Cardiac muscle cell (in vitro differentiated cells and primary cell): ENCODE data around the gene PCDH9. TPM values are rescaled to one million over a fixed set of nuclear protein-coding genes. Genes with fewer than 3 reads are reported as not detected.

Source experiments
- DNase-seq, 2 donors: peaks; one replicate each; pipeline versions ENCODE4 v3.0.0 to v3.0.0-alpha.2; 2010 to 2017; ENCODE audit warnings: low read depth in 1 of 2, low spot score in 1 of 2
- H3K27ac ChIP-seq: fragments of 200-600 bp; sonication (generic); 2 replicates; pipeline ENCODE4 v1.5.1; 2016
- H3K27me3 ChIP-seq: fragments of 200-600 bp; sonication (generic); 2 replicates; pipeline ENCODE4 v1.6.0; 2016; ENCODE audit warnings: control low read depth
- H3K36me3 ChIP-seq: fragments of 200-600 bp; sonication (generic); 2 replicates; pipeline ENCODE4 v1.5.1; 2016; ENCODE audit warnings: control low read depth
- H3K4me1 ChIP-seq: fragments of 200-600 bp; sonication (generic); 2 replicates; pipeline ENCODE4 v1.8.1; 2017; ENCODE audit warnings: low read depth, mild to moderate bottlenecking, mixed run types
- H3K4me3 ChIP-seq: fragments of 200-600 bp; sonication (generic); 2 replicates; pipeline ENCODE4 v1.5.1; 2016; ENCODE audit warnings: mild to moderate bottlenecking
- H3K9me3 ChIP-seq: fragments of 200-600 bp; sonication (generic); 2 replicates; pipeline ENCODE4 v1.5.1; 2017; ENCODE audit warnings: low read depth, mild to moderate bottlenecking, control low read depth
- CTCF ChIP-seq: IDR thresholded peaks from 2 replicates; pipeline ENCODE4 v1.5.1; 2012; ENCODE audit warnings: low read depth, mild to moderate bottlenecking, low read length
- polyA plus RNA-seq: library from polyadenylated mRNA; unstranded; fragments of >200 nt; fragmentation: Nextera tagmentation; extraction: Ambion mirVana; gene quantifications from 2 replicates; pipeline ENCODE4 v1.2.1, GENCODE V29; 2016
- total RNA-seq: library from RNA; depleted of rRNA; stranded (reverse); fragments of >200 nt; gene quantifications from 2 replicates; pipeline ENCODE4 v1.2.3, GENCODE V29; 2016

The PCDH9 gene
- total and polyA plus RNA-seq, 2 experiments from 2014 or later = 1.6 to 2.3 TPM

GRCh38 chr13:66567899-66568612, 662.1 kb downstream of the PCDH9 start:
- Histone ChIP-seq H3K4me3 (no peak overlapping the region), H3K36me3 (no peaks in the 10 kb centered on the region), H3K27me3 (no peaks in the 10 kb centered on the region), H3K9me3 (no peaks in the 10 kb centered on the region), H3K4me1 (no peaks in the 10 kb centered on the region), H3K27ac (no peak overlapping the region)
- DNase-seq = no peak
- no peak for TF ChIP-seq CTCF

GRCh38 chr13:66565279-66565678, 664.9 kb downstream of the PCDH9 start:
- H3K4me1 ChIP-seq = no peaks in the 10 kb centered on the region
- DNase-seq = no peak
- no peaks in the 10 kb centered on the region for H3K27me3 ChIP-seq
- no peak overlapping the region for H3K27ac ChIP-seq
- no peaks in the 10 kb centered on the region for H3K9me3 ChIP-seq
- H3K4me3 ChIP-seq = no peak overlapping the region
- H3K36me3 ChIP-seq = no peaks in the 10 kb centered on the region
- no peak for TF ChIP-seq CTCF

GRCh38 chr13:66563076-66563475, 667.1 kb downstream of the PCDH9 start:
- TF ChIP-seq CTCF = no peak
- DNase-seq = no peak
- Histone ChIP-seq H3K27ac (no peak overlapping the region), H3K4me1 (no peaks in the 10 kb centered on the region), H3K36me3 (no peaks in the 10 kb centered on the region), H3K27me3 (no peaks in the 10 kb centered on the region), H3K9me3 (no peaks in the 10 kb centered on the region), H3K4me3 (no peak overlapping the region)

GRCh38 chr13:66562054-66562453, 668.1 kb downstream of the PCDH9 start:
- TF ChIP-seq CTCF = no peak
- no peaks in the 10 kb centered on the region for H3K36me3 ChIP-seq

DNA sequence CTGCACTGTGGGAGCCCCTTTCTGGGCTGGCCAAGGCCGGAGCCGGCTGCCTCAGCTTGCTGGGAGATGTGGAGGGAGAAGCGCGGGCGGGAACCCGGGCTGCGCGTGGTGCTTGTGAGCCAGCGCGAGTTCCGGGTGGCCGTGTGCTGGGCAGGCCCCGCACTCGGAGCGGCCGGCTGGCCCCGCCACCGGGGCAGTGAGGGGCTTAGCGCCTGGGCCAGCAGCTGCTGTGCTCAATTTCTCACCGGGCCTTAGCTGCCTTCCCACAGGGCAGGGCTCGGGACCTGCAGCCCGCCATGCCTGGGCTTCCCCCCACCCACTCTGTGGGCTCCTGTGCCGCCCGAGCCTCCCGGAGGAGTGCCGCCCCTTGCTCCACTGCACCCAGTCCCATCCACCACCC, 669.1 kb downstream of the PCDH9 start:
- no peaks in the 10 kb centered on the region for H3K9me3 ChIP-seq
- no peak overlapping the region for H3K4me3 ChIP-seq
- no peaks in the 10 kb centered on the region for H3K4me1 ChIP-seq
- no peak for DNase-seq
- no peaks in the 10 kb centered on the region for H3K27me3 ChIP-seq
- H3K36me3 ChIP-seq = no peaks in the 10 kb centered on the region
- no peak for TF ChIP-seq CTCF
- H3K27ac ChIP-seq = no peak overlapping the region

More at GRCh38 chr13:66562054-66562453, 668.1 kb downstream of the PCDH9 start:
- no peaks in the 10 kb centered on the region for H3K4me1 ChIP-seq
- H3K9me3 ChIP-seq = no peaks in the 10 kb centered on the region
- DNase-seq = no peak
- H3K27ac ChIP-seq = no peak overlapping the region
- no peak overlapping the region for H3K4me3 ChIP-seq
- H3K27me3 ChIP-seq = no peaks in the 10 kb centered on the region

GRCh38 chr13:66560189-66560588, 669.9 kb downstream of the PCDH9 start:
- Histone ChIP-seq H3K27ac (no peak overlapping the region), H3K27me3 (no peaks in the 10 kb centered on the region), H3K36me3 (no peaks in the 10 kb centered on the region), H3K4me3 (no peak overlapping the region), H3K9me3 (no peaks in the 10 kb centered on the region), H3K4me1 (no peaks in the 10 kb centered on the region)
- no peak for TF ChIP-seq CTCF
- DNase-seq = peak in 1 of 2 donors; percentile 9
